HFFc6 (cell line): Measurements from ENCODE around the gene PPP2R5C. TPM values are rescaled to one million over a fixed set of nuclear protein-coding genes. Genes with fewer than 3 reads are reported as not detected.

Experiments
- DNase-seq: peaks from one replicate; pipeline ENCODE4 v3.0.0-alpha.2; 2018
- H3K27ac Mint-ChIP-seq: 2 replicates; pipeline ENCODE4 v1.8.0; 2020; ENCODE audit warnings: mild to moderate bottlenecking, mixed read lengths
- H3K27me3 Mint-ChIP-seq: 2 replicates; pipeline ENCODE4 v1.8.0; 2021; ENCODE audit warnings: mild to moderate bottlenecking, moderate library complexity, mixed read lengths; ENCODE audit not compliant: insufficient read depth
- H3K36me3 Mint-ChIP-seq: 2 replicates; pipeline ENCODE4 v1.8.0; 2021; ENCODE audit warnings: low read depth, mixed read lengths
- H3K4me1 Mint-ChIP-seq: 2 replicates; pipeline ENCODE4 v1.8.0; 2020; ENCODE audit warnings: low read depth, mixed read lengths
- H3K4me3 Mint-ChIP-seq: 2 replicates; pipeline ENCODE4 v1.8.0; 2020; ENCODE audit warnings: mild to moderate bottlenecking, moderate library complexity, mixed read lengths
- H3K9me3 Mint-ChIP-seq: 2 replicates; pipeline ENCODE4 v1.8.0; 2020; ENCODE audit warnings: mild to moderate bottlenecking, mixed read lengths
- CTCF ChIP-seq: fragments of 200-600 bp; sonication (generic); IDR thresholded peaks from 2 replicates; pipeline ENCODE4 v1.5.0; 2021; ENCODE audit warnings: antibody characterized with exemption, mild to moderate bottlenecking
- total RNA-seq, 6 experiments: library from RNA; stranded (reverse); fragmentation: NEBNext Ultra II Directional; extraction: Animal tissue kit (Norgen Biotek cat#: 25700); gene quantifications; 2 replicates in 1 of 6; 3 replicates in 5 of 6; pipeline ENCODE4 v1.2.3, GENCODE V29; 2021

Gene PPP2R5C
- total RNA-seq, 6 experiments from 2014 or later: 108 to 128 (median 122) TPM

GRCh38 chr14:101715210-101716076 lies 46.1 kb upstream of the PPP2R5C start:
- peaks cover 5% of the 10 kb centered on the region; the same call in 1 of the 2 replicates for H3K9me3 Mint-ChIP-seq
- no peak overlapping the region for H3K4me3 Mint-ChIP-seq
- peaks cover 12% of the 10 kb centered on the region for H3K27me3 Mint-ChIP-seq
- no peaks in the 10 kb centered on the region for H3K36me3 Mint-ChIP-seq
- H3K4me1 Mint-ChIP-seq: no peaks in the 10 kb centered on the region
- no peak overlapping the region for H3K27ac Mint-ChIP-seq
- no peak for DNase-seq
- TF ChIP-seq CTCF: no peak

GRCh38 chr14:101716077-101716950 lies 45.2 kb upstream of the PPP2R5C start:
- TF ChIP-seq CTCF: peak; percentile 44
- no peaks in the 10 kb centered on the region for H3K36me3 Mint-ChIP-seq

DNA sequence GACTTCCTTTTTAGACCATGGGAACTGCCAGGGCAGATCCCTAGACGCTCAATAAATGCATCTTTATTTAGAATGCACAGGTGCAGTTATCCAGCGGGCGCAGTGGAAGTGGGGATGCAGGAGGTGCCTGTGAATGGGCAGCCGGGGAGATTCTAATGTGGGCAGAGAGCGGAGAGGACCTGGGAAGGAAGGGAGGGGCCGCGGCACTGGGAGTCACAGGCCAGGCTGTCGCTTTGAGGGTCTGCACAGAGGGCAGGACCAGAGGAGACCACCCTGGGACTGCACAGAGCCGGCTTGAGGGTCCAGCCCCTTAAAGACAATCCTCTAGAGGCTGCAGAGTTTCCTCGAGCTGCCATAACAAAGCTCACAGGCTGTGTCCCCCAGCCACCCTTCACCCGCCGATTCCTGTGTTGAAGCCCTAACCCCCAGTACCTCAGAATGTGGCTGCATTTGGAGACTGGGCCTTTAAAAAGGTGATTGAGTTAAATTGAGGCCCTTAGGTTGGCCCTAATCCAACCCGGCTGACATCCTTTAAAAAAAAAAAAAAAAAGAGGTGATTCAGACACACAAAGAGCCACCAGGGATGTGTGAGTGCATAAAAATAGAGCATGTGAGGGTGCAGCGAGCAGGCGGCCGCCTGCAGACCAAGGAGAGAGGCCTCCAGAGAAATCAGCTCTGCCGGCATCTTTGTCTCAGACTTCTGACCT lies 44.4 kb upstream of the PPP2R5C start:
- Mint-ChIP-seq H3K36me3 (no peaks in the 10 kb centered on the region), H3K27me3 (peaks cover 12% of the 10 kb centered on the region), H3K4me1 (peaks cover 5% of the 10 kb centered on the region), H3K9me3 (peaks cover 5% of the 10 kb centered on the region; the same call in 1 of the 2 replicates), H3K4me3 (no peak overlapping the region), H3K27ac (no peak overlapping the region)
- no peak for TF ChIP-seq CTCF
- peak; percentile 21 for DNase-seq

More at GRCh38 chr14:101716077-101716950, 45.2 kb upstream of the PPP2R5C start:
- Mint-ChIP-seq H3K4me1 (no peaks in the 10 kb centered on the region), H3K9me3 (peaks cover 5% of the 10 kb centered on the region; the same call in 1 of the 2 replicates), H3K27ac (no peak overlapping the region), H3K27me3 (peaks cover 12% of the 10 kb centered on the region), H3K4me3 (no peak overlapping the region)
- DNase-seq: no peak

- no peak for TF ChIP-seq CTCF
- H3K4me1 Mint-ChIP-seq: peaks cover 9% of the 10 kb centered on the region
- H3K4me3 Mint-ChIP-seq: no peak overlapping the region
- H3K9me3 Mint-ChIP-seq: peaks cover 5% of the 10 kb centered on the region; the same call in 1 of the 2 replicates
- peaks cover 13% of the 10 kb centered on the region for H3K27me3 Mint-ChIP-seq
- no peaks in the 10 kb centered on the region for H3K36me3 Mint-ChIP-seq
- H3K27ac Mint-ChIP-seq: no peak overlapping the region
- no peak for DNase-seq
Measured at GRCh38 chr14:101717663-101718490, 43.6 kb upstream of the PPP2R5C start.
